Measurements from ENCODE around the gene ASTN2. TPM values are rescaled to one million over a fixed set of nuclear protein-coding genes. Genes with fewer than 3 reads are reported as not detected.

Gene ASTN2
- total RNA-seq, 1 experiment from 2014 or later: 4.8 TPM

DNA sequence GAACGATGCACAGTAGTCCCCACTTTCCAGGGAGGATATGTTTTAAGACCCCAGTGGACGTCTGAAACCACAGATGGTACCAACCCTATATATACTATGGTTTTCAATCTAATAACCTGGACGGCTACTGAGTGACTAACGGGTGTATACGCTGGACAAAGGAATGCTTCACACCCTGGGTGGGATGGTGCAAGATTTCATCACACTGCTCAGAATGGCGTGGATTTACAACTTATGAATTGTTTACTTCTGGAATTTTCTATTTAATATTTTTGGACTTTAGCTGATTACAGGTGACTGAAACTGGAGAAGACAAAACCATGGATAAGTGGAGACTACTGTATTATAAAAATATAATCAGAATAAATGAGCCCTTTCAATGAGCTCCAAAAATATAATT, 875.3 kb downstream of the ASTN2 start:
- CTCF ChIA-PET: no interaction called here
- POLR2A ChIA-PET: no interaction called here
- Histone ChIP-seq H2AFZ (ENCODE audit: low read depth, low read length, poor library complexity, severe bottlenecking) (no peak overlapping the region), H3K36me3 (ENCODE audit: control insufficient read depth in 1 of 2, insufficient read depth in 2 of 2, low read length in 2 of 2) (no peaks in the 10 kb centered on the region), H3K4me2 (ENCODE audit: low read length) (no peak overlapping the region), H3K9me3 (ENCODE audit: control insufficient read depth in 1 of 2, insufficient read depth in 1 of 2, low read depth in 1 of 2, low read length in 2 of 2) (no peaks in the 10 kb centered on the region), H3K9ac (ENCODE audit: low read length) (no peak overlapping the region), H3K4me1 (ENCODE audit: control insufficient read depth in 1 of 2, insufficient read depth in 2 of 2, low read length in 2 of 2) (no peaks in the 10 kb centered on the region), H3K9me2 (ENCODE audit: insufficient read depth) (no peaks in the 10 kb centered on the region), H3K79me2 (ENCODE audit: insufficient read depth, low read length) (no peaks in the 10 kb centered on the region), H3K27ac (ENCODE audit: low read depth, low read length) (no peak overlapping the region), H3K27me3 (ENCODE audit: insufficient read depth, low read length) (no peaks in the 10 kb centered on the region), H4K20me1 (ENCODE audit: insufficient read depth) (no peaks in the 10 kb centered on the region), H3K4me3 (replicated peaks in 1 of 2; ENCODE audit: low read depth in 1 of 2, low read length in 2 of 2) (no peak overlapping the region)
- RAD21 ChIA-PET (ENCODE audit: low non-redundant PET in 1 of 2, low total read pairs in 2 of 2, uncharacterized antibody in 2 of 2, unreplicated experiment in 2 of 2): no interaction called here
- no TSS peak for BruUV-seq (replicated peaks)
- ATAC-seq (no peak), DNase-seq (ENCODE audit: low read depth, low spot score) (no peak)
- intact Hi-C loops (cut with micrococcal nuclease): no loop called here
- TF ChIP-seq, protein P1, sequence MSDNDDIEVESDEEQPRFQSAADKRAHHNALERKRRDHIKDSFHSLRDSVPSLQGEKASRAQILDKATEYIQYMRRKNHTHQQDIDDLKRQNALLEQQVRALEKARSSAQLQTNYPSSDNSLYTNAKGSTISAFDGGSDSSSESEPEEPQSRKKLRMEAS (IDR thresholded peaks at IDR 0.05): no peak
- TF ChIP-seq CBX3 (IDR thresholded peaks at IDR 0.05; ENCODE audit: low read depth) (no peak), EZH2 (IDR thresholded peaks at IDR 0.05) (no peak), SP1 (IDR thresholded peaks at IDR 0.05; ENCODE audit: low read depth) (no peak), TCF7L2 (IDR thresholded peaks at IDR 0.05; ENCODE audit: borderline replicate concordance, extremely low read depth, insufficient read depth, insufficient read length) (no peak), SIN3A (IDR thresholded peaks at IDR 0.05; ENCODE audit: low read depth) (no peak), POLR2AphosphoS5 (IDR thresholded peaks at IDR 0.05; ENCODE audit: low read depth, low read length) (no peak), CEBPB (IDR thresholded peaks at IDR 0.05; ENCODE audit: low read depth) (no peak), ZNF274 (IDR thresholded peaks at IDR 0.05; ENCODE audit: low read depth, low read length) (no peak), ELF1 (IDR thresholded peaks at IDR 0.05; ENCODE audit: borderline replicate concordance, low read depth) (no peak), SRF (IDR thresholded peaks at IDR 0.05; ENCODE audit: low read depth) (no peak), POLR2A (IDR thresholded peaks at IDR 0.05; ENCODE audit: borderline replicate concordance, extremely low read depth, insufficient read depth, insufficient read length) (no peak), YY1 (IDR thresholded peaks at IDR 0.05; ENCODE audit: extremely low read depth, insufficient replicate concordance, low read depth, low read length) (no peak)
- TF ChIP-seq, protein P2, sequence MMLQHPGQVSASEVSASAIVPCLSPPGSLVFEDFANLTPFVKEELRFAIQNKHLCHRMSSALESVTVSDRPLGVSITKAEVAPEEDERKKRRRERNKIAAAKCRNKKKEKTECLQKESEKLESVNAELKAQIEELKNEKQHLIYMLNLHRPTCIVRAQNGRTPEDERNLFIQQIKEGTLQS (IDR thresholded peaks at IDR 0.05): no peak
- TF ChIP-seq, protein P3, sequence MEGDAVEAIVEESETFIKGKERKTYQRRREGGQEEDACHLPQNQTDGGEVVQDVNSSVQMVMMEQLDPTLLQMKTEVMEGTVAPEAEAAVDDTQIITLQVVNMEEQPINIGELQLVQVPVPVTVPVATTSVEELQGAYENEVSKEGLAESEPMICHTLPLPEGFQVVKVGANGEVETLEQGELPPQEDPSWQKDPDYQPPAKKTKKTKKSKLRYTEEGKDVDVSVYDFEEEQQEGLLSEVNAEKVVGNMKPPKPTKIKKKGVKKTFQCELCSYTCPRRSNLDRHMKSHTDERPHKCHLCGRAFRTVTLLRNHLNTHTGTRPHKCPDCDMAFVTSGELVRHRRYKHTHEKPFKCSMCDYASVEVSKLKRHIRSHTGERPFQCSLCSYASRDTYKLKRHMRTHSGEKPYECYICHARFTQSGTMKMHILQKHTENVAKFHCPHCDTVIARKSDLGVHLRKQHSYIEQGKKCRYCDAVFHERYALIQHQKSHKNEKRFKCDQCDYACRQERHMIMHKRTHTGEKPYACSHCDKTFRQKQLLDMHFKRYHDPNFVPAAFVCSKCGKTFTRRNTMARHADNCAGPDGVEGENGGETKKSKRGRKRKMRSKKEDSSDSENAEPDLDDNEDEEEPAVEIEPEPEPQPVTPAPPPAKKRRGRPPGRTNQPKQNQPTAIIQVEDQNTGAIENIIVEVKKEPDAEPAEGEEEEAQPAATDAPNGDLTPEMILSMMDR (IDR thresholded peaks at IDR 0.05 in 2 of 3, conservative IDR thresholded peaks at IDR 0.05 in 1 of 3; ENCODE audit: borderline replicate concordance in 1 of 3, insufficient read depth in 1 of 3, low read depth in 2 of 3, low read length in 2 of 3): no peak
- TF ChIP-seq, protein P4, sequence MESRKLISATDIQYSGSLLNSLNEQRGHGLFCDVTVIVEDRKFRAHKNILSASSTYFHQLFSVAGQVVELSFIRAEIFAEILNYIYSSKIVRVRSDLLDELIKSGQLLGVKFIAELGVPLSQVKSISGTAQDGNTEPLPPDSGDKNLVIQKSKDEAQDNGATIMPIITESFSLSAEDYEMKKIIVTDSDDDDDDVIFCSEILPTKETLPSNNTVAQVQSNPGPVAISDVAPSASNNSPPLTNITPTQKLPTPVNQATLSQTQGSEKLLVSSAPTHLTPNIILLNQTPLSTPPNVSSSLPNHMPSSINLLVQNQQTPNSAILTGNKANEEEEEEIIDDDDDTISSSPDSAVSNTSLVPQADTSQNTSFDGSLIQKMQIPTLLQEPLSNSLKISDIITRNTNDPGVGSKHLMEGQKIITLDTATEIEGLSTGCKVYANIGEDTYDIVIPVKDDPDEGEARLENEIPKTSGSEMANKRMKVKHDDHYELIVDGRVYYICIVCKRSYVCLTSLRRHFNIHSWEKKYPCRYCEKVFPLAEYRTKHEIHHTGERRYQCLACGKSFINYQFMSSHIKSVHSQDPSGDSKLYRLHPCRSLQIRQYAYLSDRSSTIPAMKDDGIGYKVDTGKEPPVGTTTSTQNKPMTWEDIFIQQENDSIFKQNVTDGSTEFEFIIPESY (IDR thresholded peaks at IDR 0.05; ENCODE audit: extremely low read depth, insufficient replicate concordance, low read length): no peak
